Posterior vena cava (tissue), 2 donors: ENCODE measurements around the gene SLC12A2. TPM values are rescaled to one million over a fixed set of nuclear protein-coding genes. Genes with fewer than 3 reads are reported as not detected.
A peak's percentile ranks its signal among the peaks of the same experiment; 100 is the strongest.

Experiments
- DNase-seq: peaks from one replicate; pipeline ENCODE4 v3.0.0-alpha.2; 2020; ENCODE audit warnings: low spot score
- intact Hi-C, 2 donors: fragments of 100-400 bp; cut with DNase I; formaldehyde crosslinking; loops; one replicate each; pipeline versions ENCODE4 v1.14.1 to v1.14.2; 2022 to 2023
- total RNA-seq, 2 donors: library from RNA; stranded (reverse); fragmentation: NEBNext Ultra II Directional; extraction: Animal tissue kit (Norgen Biotek cat#: 25700); gene quantifications; one replicate each; pipeline ENCODE4 v1.2.1, GENCODE V29; 2021
- donor health status: DM: yes; HTN: yes; CAD: no.
- donor health status: DM: yes; HTN: yes; CAD: no.

SLC12A2 gene
- total RNA-seq, 2 donors from 2014 or later, result 14.4 to 23.0 TPM

DNA sequence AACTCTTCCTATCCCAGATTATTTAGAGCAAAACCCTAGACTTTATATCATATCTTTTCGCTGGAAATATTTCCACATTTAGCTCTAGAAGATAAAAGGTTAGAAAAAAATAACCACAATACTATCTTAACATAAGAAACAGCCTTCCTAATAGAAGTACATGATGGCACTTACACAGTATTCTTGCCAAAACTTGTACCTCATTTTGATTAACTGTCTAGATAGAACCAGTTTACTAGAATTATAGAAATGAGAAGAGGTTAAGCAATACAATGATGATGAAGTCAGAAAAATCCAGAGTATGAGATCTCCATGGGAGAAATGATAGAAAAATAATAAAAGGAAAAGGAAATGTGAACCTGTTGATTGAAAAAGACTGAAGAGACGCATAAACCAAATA lies 63.1 kb downstream of the SLC12A2 start:
- intact Hi-C loops, result no loop called here
- no peak for DNase-seq

GRCh38 chr5:128154943-128155342 lies 71.4 kb downstream of the SLC12A2 start:
- intact Hi-C loops, result no loop called here
- DNase-seq, result no peak

DNA sequence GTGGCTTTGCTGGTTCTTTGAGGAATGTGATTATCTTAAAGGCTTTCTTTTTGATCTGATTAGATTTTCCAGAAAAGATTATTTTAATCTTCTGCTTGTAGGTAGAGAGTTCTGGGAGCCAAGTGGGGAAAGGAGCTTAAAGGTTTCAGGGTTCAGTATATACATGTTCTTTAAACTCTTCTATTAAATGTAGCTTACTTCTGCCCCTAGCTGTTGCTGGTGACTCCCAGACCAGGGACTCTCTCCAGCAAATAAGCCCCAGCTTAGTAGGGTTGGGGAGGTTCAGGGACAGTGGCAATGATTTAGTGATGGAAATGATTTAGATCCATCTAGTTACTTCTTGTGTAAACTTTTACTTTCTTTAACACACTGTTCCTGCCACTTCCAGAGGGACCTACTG lies 72.2 kb downstream of the SLC12A2 start:
- intact Hi-C loops, result no loop called here
- no peak for DNase-seq

- no peak for DNase-seq
- intact Hi-C loops, result no loop called here
Observed at GRCh38 chr5:128156521-128156920, 73.0 kb downstream of the SLC12A2 start.

DNA sequence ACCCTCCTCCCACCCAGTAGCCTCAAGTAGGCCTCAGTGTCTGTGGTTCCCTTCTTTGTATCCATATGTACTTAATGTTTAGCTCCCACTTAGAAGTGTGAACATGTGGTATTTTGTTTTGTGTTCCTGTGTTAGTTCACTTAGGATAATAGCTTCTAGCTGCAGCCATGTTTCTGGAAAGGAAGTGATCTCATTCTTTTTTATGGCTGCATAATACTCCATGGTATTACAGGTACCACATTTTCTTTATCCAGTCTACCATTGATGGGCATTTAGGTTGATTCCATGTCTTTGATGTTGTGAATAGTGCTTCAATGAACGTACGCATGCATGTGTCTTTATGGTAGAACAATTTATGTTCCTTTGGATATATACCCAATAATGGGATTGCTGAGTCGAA lies 74.8 kb downstream of the SLC12A2 start:
- intact Hi-C loops, result no loop called here
- DNase-seq, result no peak

DNA sequence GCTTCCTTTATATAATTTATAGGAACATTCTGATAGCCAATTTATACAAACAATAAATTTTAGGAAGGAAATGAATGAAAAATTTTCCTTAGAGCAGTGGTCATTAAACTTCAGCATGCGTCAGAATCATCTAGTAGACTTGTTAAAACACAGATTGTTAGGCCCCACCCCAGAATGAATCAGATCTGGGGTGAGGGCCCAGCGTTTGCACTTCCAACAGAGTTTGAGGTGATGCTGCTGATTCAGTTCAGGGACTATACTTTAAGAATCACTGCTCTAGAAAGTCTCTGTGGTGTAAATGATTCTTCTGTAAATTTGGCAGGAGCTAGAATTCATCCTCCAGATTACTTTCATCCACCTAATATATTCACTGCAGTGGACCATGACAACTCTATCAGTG lies 80.4 kb downstream of the SLC12A2 start:
- intact Hi-C loops, result no loop called here
- DNase-seq, result no peak

GRCh38 chr5:128169401-128170017 lies 85.9 kb downstream of the SLC12A2 start:
- DNase-seq, result no peak
- intact Hi-C loops, result no loop called here

DNA sequence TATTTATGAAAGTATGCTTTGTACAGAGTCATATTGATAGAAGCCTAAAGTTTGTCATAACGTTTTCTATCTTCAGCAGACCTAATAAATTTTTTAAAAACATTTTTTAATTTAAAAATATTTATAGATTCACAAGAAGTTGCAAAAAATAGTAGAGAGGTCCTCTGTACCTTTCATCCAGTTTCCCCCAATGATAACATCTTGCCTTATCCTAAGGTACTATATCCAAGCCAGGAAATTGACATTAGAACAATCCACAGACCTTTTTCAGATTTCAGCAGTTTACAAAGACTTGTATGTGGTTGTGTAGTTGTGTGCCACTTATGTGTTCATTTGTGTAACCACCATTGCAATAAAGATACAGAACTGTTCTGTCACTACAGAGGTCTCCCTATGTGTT lies 88.5 kb downstream of the SLC12A2 start:
- intact Hi-C loops, result no loop called here
- no peak for DNase-seq

GRCh38 chr5:128174951-128175350 lies 91.4 kb downstream of the SLC12A2 start:
- intact Hi-C loops, result no loop called here

DNA sequence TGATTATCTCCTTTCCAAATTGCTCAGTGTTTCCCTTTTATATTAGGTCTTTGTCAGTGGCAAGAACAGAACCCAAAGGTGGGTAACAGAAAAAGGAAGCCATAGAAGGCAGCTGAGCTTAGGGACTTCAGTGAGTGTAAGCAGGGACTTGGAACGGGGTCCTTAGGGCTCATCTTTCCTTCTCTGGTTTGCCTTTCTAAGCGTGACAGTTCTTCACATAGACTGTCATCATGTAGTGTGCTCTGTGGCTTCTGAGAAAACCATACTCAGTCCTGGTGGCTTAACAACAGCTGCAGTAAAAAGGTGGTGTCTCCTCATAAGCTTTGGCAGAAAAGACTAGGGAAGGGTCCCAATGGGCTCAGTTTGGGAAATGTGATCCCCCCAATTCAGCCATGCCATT lies 108.8 kb downstream of the SLC12A2 start:
- intact Hi-C loops, result no loop called here
- no peak for DNase-seq

More at GRCh38 chr5:128174951-128175350, 91.4 kb downstream of the SLC12A2 start:
- DNase-seq, result no peak

- intact Hi-C loops, result no loop called here
- DNase-seq, result no peak
Observed at GRCh38 chr5:128193665-128194390, 110.3 kb downstream of the SLC12A2 start.

- intact Hi-C loops, result no loop called here
- DNase-seq, result no peak
Observed at GRCh38 chr5:128195316-128195715, 111.8 kb downstream of the SLC12A2 start.

DNA sequence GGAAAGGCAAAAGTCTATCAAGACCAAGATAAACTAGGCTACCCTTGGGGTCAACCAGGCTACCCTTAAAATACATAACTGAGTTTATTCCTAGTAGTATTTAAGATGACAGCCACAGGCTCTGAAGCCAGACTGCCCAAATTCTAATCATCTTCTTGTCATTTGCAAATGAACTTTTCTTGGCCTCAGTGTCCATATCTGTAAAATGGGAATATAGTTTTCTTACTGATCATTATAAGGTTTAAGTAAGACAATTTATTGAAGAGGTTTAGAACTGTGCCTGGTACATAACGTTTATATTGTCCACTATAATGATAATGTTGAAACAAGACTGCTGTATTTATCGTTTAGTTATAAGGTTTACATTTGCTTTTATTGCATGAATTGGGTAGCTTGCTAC lies 112.5 kb downstream of the SLC12A2 start:
- no peak for DNase-seq
- intact Hi-C loops, result no loop called here

DNA sequence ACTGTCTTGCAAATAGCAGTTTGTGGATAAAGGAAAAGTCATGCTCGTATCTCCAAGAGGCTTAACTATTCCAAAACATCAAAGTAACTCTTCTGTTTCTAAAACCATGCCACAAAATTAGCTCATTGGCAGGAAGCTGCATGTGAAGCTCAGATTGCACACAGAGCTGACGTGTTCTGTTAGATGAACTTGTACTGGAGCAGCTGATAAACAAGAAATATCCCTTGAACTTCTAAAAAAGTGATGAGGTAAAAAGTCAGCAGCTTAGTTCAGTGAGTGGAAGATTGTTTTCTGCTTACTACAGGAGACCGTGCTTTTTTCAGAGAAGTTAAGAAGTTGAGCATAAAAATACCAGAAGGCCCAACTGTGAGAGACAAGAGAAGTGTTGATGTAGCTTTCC lies 113.2 kb downstream of the SLC12A2 start:
- intact Hi-C loops, result no loop called here
- DNase-seq, result no peak

GRCh38 chr5:128197896-128198522 lies 114.4 kb downstream of the SLC12A2 start:
- no peak for DNase-seq
- intact Hi-C loops, result no loop called here

DNA sequence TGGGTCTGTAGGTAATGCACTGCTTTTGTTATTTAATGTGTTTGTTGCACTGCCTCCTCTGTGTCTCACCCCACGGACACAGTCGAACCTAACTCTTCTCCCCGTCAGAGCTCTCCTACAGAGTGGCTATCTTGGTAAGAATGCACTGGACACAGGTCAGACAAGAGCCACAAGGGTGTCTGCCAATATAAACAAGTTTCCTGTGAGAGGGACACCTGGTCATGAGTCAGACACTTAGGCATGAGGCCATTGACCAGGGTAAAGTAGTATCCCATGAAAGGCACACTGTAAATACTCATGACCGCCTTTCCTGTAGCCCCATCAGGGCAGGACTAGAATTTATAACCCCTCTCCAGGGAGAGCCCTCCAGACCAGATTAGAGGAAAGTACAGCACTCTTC lies 115.5 kb downstream of the SLC12A2 start:
- DNase-seq, result no peak
- intact Hi-C loops, result no loop called here

DNA sequence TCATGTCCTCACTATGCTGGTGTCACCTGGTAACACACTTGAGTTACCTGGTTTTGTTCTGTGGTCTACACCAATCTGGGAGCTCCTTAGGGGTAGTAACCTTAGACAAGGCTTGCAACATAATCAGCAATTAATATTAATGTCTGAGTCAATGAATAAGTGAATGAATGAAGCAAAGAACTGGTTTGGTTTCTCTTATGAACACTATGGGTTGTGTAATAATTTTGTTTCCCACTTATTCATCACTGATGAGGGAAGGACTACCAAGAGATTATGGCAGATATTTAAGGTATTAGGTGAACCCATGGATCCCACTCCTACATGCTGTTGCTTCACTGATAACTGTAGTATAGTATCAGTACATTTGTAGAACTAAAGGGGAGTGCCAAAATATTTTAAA lies 116.0 kb downstream of the SLC12A2 start:
- no peak for DNase-seq
- intact Hi-C loops, result loop anchor here in 1 of 2 donors (10.0 kb wide), 1 partner anchor 635 kb away; no protein-coding TSS in a partner anchor

- intact Hi-C loops, result loop anchor here (1.0 to 10.0 kb wide), 2 partner anchors 17 to 636 kb away; no protein-coding TSS in a partner anchor
- peak; percentile 92 for DNase-seq
Observed at GRCh38 chr5:128201065-128201926, 117.7 kb downstream of the SLC12A2 start.

DNA sequence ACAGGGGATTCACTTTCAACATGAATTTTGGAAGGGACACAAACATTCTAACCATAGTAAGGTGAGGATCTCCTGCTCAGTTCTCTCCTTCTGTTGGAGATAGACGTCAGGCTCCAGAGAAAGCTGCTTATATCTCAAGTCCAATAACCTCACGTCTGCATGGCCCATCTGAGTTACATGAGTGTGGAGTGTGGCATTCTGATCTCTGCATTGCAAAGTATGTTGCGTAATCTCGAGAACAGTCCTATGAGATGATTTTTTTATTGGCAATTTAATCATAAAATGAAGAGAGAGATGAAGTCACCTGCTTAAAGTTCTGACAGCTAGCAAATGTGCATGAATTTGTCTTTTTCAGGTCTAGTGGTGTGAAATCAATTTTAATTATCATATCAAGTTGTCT lies 118.8 kb downstream of the SLC12A2 start:
- DNase-seq, result no peak
- intact Hi-C loops, result loop anchor here in 1 of 2 donors (10.0 kb wide), 1 partner anchor 638 kb away; no protein-coding TSS in a partner anchor

DNA sequence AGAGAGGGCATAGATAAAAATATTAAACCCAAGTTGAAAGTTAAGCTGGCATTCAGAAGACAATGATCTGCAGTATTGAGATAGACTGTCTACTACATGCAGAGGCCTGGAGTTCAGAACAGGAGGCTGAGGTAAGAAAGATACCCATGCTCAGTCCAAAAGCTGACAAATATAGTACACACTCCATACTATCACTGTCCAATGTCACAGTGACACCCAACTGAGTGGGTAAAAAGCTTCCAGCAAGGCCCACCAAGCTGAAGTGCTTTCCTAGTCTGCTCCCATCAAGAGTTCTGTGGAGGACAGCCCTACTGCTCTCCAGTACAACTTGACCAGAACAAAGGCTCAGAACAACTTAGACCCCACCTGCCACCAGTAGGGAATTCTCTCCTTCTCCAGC lies 124.9 kb downstream of the SLC12A2 start:
- DNase-seq, result no peak
- intact Hi-C loops, result loop anchor here in 1 of 2 donors (10.0 kb wide), 1 partner anchor 644 kb away; no protein-coding TSS in a partner anchor
